ENCODE results near the gene OSBPL10.

OSBPL10 gene

GRCh38 chr3:32004113-32004765 is 23.2 kb upstream of the OSBPL10 start:
- H3K9me3 ChIP-seq = no peaks in the 10 kb centered on the region
- no peak for DNase-seq
- no peaks in the 10 kb centered on the region for H3K36me3 ChIP-seq
- no peak for TF ChIP-seq CTCF (IDR thresholded peaks at IDR 0.05)
- no peaks in the 10 kb centered on the region for H3K4me1 ChIP-seq
- intact Hi-C loops (cut with DNase I; ENCODE audit: low total_unique reads) = no loop called here
- peaks cover 0 to 3% of the 10 kb centered on the region in 2 donors for H3K27me3 ChIP-seq
- H3K27ac ChIP-seq = no peak overlapping the region
- H3K4me3 ChIP-seq = no peak overlapping the region

- no peak for TF ChIP-seq CTCF (IDR thresholded peaks at IDR 0.05)
- Histone ChIP-seq H3K27ac (no peak overlapping the region), H3K4me1 (no peaks in the 10 kb centered on the region), H3K36me3 (no peaks in the 10 kb centered on the region), H3K9me3 (no peaks in the 10 kb centered on the region), H3K4me3 (no peak overlapping the region), H3K27me3 (peaks cover 0 to 3% of the 10 kb centered on the region in 2 donors)
- no peak for DNase-seq
- intact Hi-C loops (cut with DNase I; ENCODE audit: low total_unique reads) = no loop called here
Measured at GRCh38 chr3:32003380-32003779, 22.3 kb upstream of the OSBPL10 start.

GRCh38 chr3:32002561-32003368 is 21.7 kb upstream of the OSBPL10 start:
- peaks cover 0 to under 1% of the 10 kb centered on the region in 2 donors for H3K27me3 ChIP-seq
- no peaks in the 10 kb centered on the region for H3K9me3 ChIP-seq
- H3K27ac ChIP-seq = no peak overlapping the region
- intact Hi-C loops (cut with DNase I; ENCODE audit: low total_unique reads) = no loop called here
- DNase-seq = no peak
- no peaks in the 10 kb centered on the region for H3K36me3 ChIP-seq
- H3K4me1 ChIP-seq = no peaks in the 10 kb centered on the region
- TF ChIP-seq CTCF (IDR thresholded peaks at IDR 0.05) = no peak
- H3K4me3 ChIP-seq = no peak overlapping the region

- Histone ChIP-seq H3K36me3 (no peaks in the 10 kb centered on the region), H3K27ac (no peak overlapping the region), H3K4me1 (no peaks in the 10 kb centered on the region), H3K9me3 (no peaks in the 10 kb centered on the region), H3K27me3 (no peaks in the 10 kb centered on the region), H3K4me3 (no peak overlapping the region)
- no peak for TF ChIP-seq CTCF (IDR thresholded peaks at IDR 0.05)
- DNase-seq = no peak
- intact Hi-C loops (cut with DNase I; ENCODE audit: low total_unique reads) = no loop called here
Measured at GRCh38 chr3:32000877-32001276, 19.8 kb upstream of the OSBPL10 start.

GRCh38 chr3:31999907-32000439 is 18.9 kb upstream of the OSBPL10 start:
- Histone ChIP-seq H3K4me3 (no peak overlapping the region), H3K4me1 (no peaks in the 10 kb centered on the region), H3K36me3 (no peaks in the 10 kb centered on the region), H3K27me3 (no peaks in the 10 kb centered on the region), H3K27ac (no peak overlapping the region), H3K9me3 (no peaks in the 10 kb centered on the region)
- no peak for TF ChIP-seq CTCF (IDR thresholded peaks at IDR 0.05)
- no peak for DNase-seq
- intact Hi-C loops (cut with DNase I; ENCODE audit: low total_unique reads) = no loop called here

All from tibial artery (tissue), 4 donors.